ENCODE results near the gene LHX4. TPM values are rescaled to one million over a fixed set of nuclear protein-coding genes. Genes with fewer than 3 reads are reported as not detected.

Gene LHX4
- total and polyA plus RNA-seq, 2 of the 8 experiments (the other 6 are each of a cell fraction or from before 2014, with no cell fraction given), result 0.85 to 4.9 TPM

DNA sequence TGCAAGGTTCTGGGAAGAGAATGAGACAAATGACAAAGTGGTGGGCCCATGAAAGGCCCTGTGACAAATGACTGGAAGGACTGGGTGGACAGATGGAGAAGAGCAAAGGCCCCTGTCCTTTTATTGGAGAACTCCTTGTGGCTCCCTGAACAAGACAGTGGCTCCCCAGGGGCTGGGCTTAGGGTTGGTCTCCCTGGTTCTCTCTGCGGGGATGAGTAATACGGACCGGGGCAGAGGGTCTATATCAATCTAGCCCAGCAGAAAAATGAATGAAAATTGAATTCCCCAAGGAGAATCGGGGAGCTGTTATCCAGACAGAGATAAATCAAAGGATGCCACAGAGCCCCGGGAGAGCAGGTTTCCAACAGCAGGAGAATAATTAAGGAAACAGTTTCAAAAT lies 5.2 kb upstream of the LHX4 start (continued):
- TF ChIP-seq, protein P1, sequence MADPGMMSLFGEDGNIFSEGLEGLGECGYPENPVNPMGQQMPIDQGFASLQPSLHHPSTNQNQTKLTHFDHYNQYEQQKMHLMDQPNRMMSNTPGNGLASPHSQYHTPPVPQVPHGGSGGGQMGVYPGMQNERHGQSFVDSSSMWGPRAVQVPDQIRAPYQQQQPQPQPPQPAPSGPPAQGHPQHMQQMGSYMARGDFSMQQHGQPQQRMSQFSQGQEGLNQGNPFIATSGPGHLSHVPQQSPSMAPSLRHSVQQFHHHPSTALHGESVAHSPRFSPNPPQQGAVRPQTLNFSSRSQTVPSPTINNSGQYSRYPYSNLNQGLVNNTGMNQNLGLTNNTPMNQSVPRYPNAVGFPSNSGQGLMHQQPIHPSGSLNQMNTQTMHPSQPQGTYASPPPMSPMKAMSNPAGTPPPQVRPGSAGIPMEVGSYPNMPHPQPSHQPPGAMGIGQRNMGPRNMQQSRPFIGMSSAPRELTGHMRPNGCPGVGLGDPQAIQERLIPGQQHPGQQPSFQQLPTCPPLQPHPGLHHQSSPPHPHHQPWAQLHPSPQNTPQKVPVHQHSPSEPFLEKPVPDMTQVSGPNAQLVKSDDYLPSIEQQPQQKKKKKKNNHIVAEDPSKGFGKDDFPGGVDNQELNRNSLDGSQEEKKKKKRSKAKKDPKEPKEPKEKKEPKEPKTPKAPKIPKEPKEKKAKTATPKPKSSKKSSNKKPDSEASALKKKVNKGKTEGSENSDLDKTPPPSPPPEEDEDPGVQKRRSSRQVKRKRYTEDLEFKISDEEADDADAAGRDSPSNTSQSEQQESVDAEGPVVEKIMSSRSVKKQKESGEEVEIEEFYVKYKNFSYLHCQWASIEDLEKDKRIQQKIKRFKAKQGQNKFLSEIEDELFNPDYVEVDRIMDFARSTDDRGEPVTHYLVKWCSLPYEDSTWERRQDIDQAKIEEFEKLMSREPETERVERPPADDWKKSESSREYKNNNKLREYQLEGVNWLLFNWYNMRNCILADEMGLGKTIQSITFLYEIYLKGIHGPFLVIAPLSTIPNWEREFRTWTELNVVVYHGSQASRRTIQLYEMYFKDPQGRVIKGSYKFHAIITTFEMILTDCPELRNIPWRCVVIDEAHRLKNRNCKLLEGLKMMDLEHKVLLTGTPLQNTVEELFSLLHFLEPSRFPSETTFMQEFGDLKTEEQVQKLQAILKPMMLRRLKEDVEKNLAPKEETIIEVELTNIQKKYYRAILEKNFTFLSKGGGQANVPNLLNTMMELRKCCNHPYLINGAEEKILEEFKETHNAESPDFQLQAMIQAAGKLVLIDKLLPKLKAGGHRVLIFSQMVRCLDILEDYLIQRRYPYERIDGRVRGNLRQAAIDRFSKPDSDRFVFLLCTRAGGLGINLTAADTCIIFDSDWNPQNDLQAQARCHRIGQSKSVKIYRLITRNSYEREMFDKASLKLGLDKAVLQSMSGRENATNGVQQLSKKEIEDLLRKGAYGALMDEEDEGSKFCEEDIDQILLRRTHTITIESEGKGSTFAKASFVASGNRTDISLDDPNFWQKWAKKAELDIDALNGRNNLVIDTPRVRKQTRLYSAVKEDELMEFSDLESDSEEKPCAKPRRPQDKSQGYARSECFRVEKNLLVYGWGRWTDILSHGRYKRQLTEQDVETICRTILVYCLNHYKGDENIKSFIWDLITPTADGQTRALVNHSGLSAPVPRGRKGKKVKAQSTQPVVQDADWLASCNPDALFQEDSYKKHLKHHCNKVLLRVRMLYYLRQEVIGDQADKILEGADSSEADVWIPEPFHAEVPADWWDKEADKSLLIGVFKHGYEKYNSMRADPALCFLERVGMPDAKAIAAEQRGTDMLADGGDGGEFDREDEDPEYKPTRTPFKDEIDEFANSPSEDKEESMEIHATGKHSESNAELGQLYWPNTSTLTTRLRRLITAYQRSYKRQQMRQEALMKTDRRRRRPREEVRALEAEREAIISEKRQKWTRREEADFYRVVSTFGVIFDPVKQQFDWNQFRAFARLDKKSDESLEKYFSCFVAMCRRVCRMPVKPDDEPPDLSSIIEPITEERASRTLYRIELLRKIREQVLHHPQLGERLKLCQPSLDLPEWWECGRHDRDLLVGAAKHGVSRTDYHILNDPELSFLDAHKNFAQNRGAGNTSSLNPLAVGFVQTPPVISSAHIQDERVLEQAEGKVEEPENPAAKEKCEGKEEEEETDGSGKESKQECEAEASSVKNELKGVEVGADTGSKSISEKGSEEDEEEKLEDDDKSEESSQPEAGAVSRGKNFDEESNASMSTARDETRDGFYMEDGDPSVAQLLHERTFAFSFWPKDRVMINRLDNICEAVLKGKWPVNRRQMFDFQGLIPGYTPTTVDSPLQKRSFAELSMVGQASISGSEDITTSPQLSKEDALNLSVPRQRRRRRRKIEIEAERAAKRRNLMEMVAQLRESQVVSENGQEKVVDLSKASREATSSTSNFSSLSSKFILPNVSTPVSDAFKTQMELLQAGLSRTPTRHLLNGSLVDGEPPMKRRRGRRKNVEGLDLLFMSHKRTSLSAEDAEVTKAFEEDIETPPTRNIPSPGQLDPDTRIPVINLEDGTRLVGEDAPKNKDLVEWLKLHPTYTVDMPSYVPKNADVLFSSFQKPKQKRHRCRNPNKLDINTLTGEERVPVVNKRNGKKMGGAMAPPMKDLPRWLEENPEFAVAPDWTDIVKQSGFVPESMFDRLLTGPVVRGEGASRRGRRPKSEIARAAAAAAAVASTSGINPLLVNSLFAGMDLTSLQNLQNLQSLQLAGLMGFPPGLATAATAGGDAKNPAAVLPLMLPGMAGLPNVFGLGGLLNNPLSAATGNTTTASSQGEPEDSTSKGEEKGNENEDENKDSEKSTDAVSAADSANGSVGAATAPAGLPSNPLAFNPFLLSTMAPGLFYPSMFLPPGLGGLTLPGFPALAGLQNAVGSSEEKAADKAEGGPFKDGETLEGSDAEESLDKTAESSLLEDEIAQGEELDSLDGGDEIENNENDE (IDR thresholded peaks at IDR 0.05; ENCODE audit: insufficient replicate concordance, low read length), result no peak
- no peak for TF ChIP-seq FOSL1 (IDR thresholded peaks at IDR 0.05; ENCODE audit: insufficient read depth, low read depth, low read length)
- no peak for TF ChIP-seq SUZ12 (IDR thresholded peaks at IDR 0.05; ENCODE audit: low read length)

Data from H1 (cell line).